ENCODE data around the gene RPL18. TPM values are rescaled to one million over a fixed set of nuclear protein-coding genes. Genes with fewer than 3 reads are reported as not detected.
"Not testable (repeated sequence)": the region's sequence is repeated elsewhere in the genome, so short reads cannot be mapped to it uniquely, and the experiment has no call there.

The RPL18 gene
- total RNA-seq, 1 experiment from 2014 or later: 1,417 TPM

- H3K9me3 ChIP-seq (ENCODE audit: low read depth, low read length, poor library complexity, severe bottlenecking): no peaks in the 10 kb centered on the region
- no peak for DNase-seq (ENCODE audit: low spot score)
- intact Hi-C loops (cut with micrococcal nuclease; ENCODE audit: unreplicated experiment): loop anchor here (5.0 kb wide), 1 partner anchor 315 kb away; no protein-coding TSS in a partner anchor
- ChIA-PET POLR2A (ENCODE audit: low non-redundant PET) (no interaction called here), CTCF (interaction anchor here (1.6 kb wide), 1 partner anchor 76 kb away, joined by 8 read pairs; no protein-coding TSS in a partner anchor)
- no peak for TF ChIP-seq CTCF (conservative IDR thresholded peaks at IDR 0.05; ENCODE audit: low read depth, low read length)
- H3K27ac ChIP-seq (ENCODE audit: low read depth, low read length, poor library complexity, severe bottlenecking): no peak overlapping the region
- BruUV-seq (replicated peaks): no TSS peak
- no peaks in the 10 kb centered on the region for H3K36me3 ChIP-seq (ENCODE audit: insufficient read depth, low read length, poor library complexity, severe bottlenecking)
- peaks cover 4% of the 10 kb centered on the region for H3K4me1 ChIP-seq (ENCODE audit: insufficient read depth, low read length, poor library complexity, severe bottlenecking)
- no peaks in the 10 kb centered on the region for H3K27me3 ChIP-seq (replicated peaks; ENCODE audit: insufficient read depth, low read depth, low read length, poor library complexity)
- H3K4me3 ChIP-seq (ENCODE audit: low read depth, low read length, poor library complexity, severe bottlenecking): no peak overlapping the region
Measured at GRCh38 chr19:48582168-48582567, 36.8 kb downstream of the RPL18 start.

GRCh38 chr19:48578891-48579290, 40.1 kb downstream of the RPL18 start:
- H3K27me3 ChIP-seq (replicated peaks; ENCODE audit: insufficient read depth, low read depth, low read length, poor library complexity): no peaks in the 10 kb centered on the region
- H3K9me3 ChIP-seq (ENCODE audit: low read depth, low read length, poor library complexity, severe bottlenecking): no peaks in the 10 kb centered on the region
- TF ChIP-seq CTCF (conservative IDR thresholded peaks at IDR 0.05; ENCODE audit: low read depth, low read length) (no peak), EZH2 (IDR thresholded peaks at IDR 0.05; ENCODE audit: borderline replicate concordance, low read depth, low read length, poor library complexity, severe bottlenecking) (no peak)
- no peaks in the 10 kb centered on the region for H3K36me3 ChIP-seq (ENCODE audit: insufficient read depth, low read length, poor library complexity, severe bottlenecking)
- DNase-seq (ENCODE audit: low spot score): no peak
- H3K4me3 ChIP-seq (ENCODE audit: low read depth, low read length, poor library complexity, severe bottlenecking): no peak overlapping the region
- no peak overlapping the region for H3K27ac ChIP-seq (ENCODE audit: low read depth, low read length, poor library complexity, severe bottlenecking)
- BruUV-seq (replicated peaks): no TSS peak
- ChIA-PET CTCF (no interaction called here), POLR2A (ENCODE audit: low non-redundant PET) (no interaction called here)
- peaks cover 7% of the 10 kb centered on the region for H3K4me1 ChIP-seq (ENCODE audit: insufficient read depth, low read length, poor library complexity, severe bottlenecking)
- intact Hi-C loops (cut with micrococcal nuclease; ENCODE audit: unreplicated experiment): no loop called here

GRCh38 chr19:48577908-48578307, 41.1 kb downstream of the RPL18 start:
- BruUV-seq (replicated peaks); H3K27me3 ChIP-seq (replicated peaks; ENCODE audit: insufficient read depth, low read depth, low read length, poor library complexity); H3K4me3 ChIP-seq (ENCODE audit: low read depth, low read length, poor library complexity, severe bottlenecking); intact Hi-C loops (cut with micrococcal nuclease; ENCODE audit: unreplicated experiment); H3K9me3 ChIP-seq (ENCODE audit: low read depth, low read length, poor library complexity, severe bottlenecking); H3K36me3 ChIP-seq (ENCODE audit: insufficient read depth, low read length, poor library complexity, severe bottlenecking); DNase-seq (ENCODE audit: low spot score); CTCF ChIA-PET; H3K27ac ChIP-seq (ENCODE audit: low read depth, low read length, poor library complexity, severe bottlenecking); POLR2A ChIA-PET (ENCODE audit: low non-redundant PET); H3K4me1 ChIP-seq (ENCODE audit: insufficient read depth, low read length, poor library complexity, severe bottlenecking): not testable (repeated sequence)

- POLR2A ChIA-PET (ENCODE audit: low non-redundant PET): no interaction called here
- CTCF ChIA-PET: interaction anchor here (0.7 kb wide), 1 partner anchor 184 kb away, joined by 5 read pairs; no protein-coding TSS in a partner anchor
- intact Hi-C loops (cut with micrococcal nuclease; ENCODE audit: unreplicated experiment): no loop called here
- Histone ChIP-seq H3K36me3 (ENCODE audit: insufficient read depth, low read length, poor library complexity, severe bottlenecking) (no peaks in the 10 kb centered on the region), H3K27me3 (replicated peaks; ENCODE audit: insufficient read depth, low read depth, low read length, poor library complexity) (no peaks in the 10 kb centered on the region), H3K4me1 (ENCODE audit: insufficient read depth, low read length, poor library complexity, severe bottlenecking) (peaks cover 6% of the 10 kb centered on the region), H3K27ac (ENCODE audit: low read depth, low read length, poor library complexity, severe bottlenecking) (no peak overlapping the region), H3K9me3 (ENCODE audit: low read depth, low read length, poor library complexity, severe bottlenecking) (no peaks in the 10 kb centered on the region), H3K4me3 (ENCODE audit: low read depth, low read length, poor library complexity, severe bottlenecking) (no peak overlapping the region)
- TF ChIP-seq EZH2 (IDR thresholded peaks at IDR 0.05; ENCODE audit: borderline replicate concordance, low read depth, low read length, poor library complexity, severe bottlenecking) (no peak), CTCF (conservative IDR thresholded peaks at IDR 0.05; ENCODE audit: low read depth, low read length) (no peak)
- BruUV-seq (replicated peaks): no TSS peak
- DNase-seq (ENCODE audit: low spot score): no peak
Measured at GRCh38 chr19:48575931-48576622, 42.9 kb downstream of the RPL18 start.
